Adrenal gland (tissue), 12 donors: ENCODE measurements around the gene DISP2. TPM values are rescaled to one million over a fixed set of nuclear protein-coding genes. Genes with fewer than 3 reads are reported as not detected.

Source experiments
- DNase-seq, 7 donors: peaks; one replicate each; pipeline ENCODE4 v3.0.0-alpha.2; 2019 to 2020
- H3K27ac ChIP-seq, 5 donors: fragments of 200-600 bp; sonication (generic) in 4 of 5; 1 replicate in 3 of 5; 2 replicates in 2 of 5; pipeline versions ENCODE4 v1.5.1 to v1.8.0; 2016 to 2020; ENCODE audit warnings: mild to moderate bottlenecking in 1 of 5
- H3K27me3 ChIP-seq: fragments of 200-600 bp; 2 replicates; pipeline ENCODE4 v1.8.0; 2021
- H3K36me3 ChIP-seq, 2 donors: fragments of 200-600 bp; replicated peaks in 1 of 2; 1 replicate in 1 of 2; 2 replicates in 1 of 2; pipeline versions ENCODE4 v1.5.1 to v1.8.0; 2018 to 2022
- H3K4me1 ChIP-seq, 2 donors: fragments of 200-600 bp; replicated peaks in 1 of 2; 1 replicate in 1 of 2; 2 replicates in 1 of 2; pipeline versions ENCODE4 v1.5.1 to v1.8.0; 2018 to 2021
- H3K4me3 ChIP-seq, 4 donors: fragments of 200-600 bp; sonication (generic) in 3 of 4; one replicate each; pipeline ENCODE4 v1.5.1; 2016 to 2018
- H3K9me3 ChIP-seq, 3 donors: fragments of 200-600 bp; sonication (generic) in 1 of 3; replicated peaks in 1 of 3; 1 replicate in 2 of 3; 2 replicates in 1 of 3; pipeline versions ENCODE4 v1.5.1 to v1.8.0; 2016 to 2021
- POLR2A ChIP-seq, 2 donors: fragments of 450-650 bp; IDR thresholded peaks; one replicate each; pipeline ENCODE4 v1.6.1; 2017; ENCODE audit warnings: antibody characterized with exemption in 2 of 2, mild to moderate bottlenecking in 2 of 2, moderate library complexity in 1 of 2
- WGBS, 4 donors: extraction: QIAGEN DNeasy Blood & Tissue Kit in 2 of 4; methylation state at CpG; one replicate each; pipeline versions ENCODE4 v1.1.5 to v1.1.7; 2013 to 2017; 5-methylcytosine and 5-hydroxymethylcytosine counted together
- intact Hi-C, 2 donors: fragments of 100-400 bp; cut with DNase I; formaldehyde crosslinking; loops; one replicate each; pipeline versions ENCODE4 v1.14.1 to v1.15.0; 2022 to 2023
- polyA plus RNA-seq, 3 donors: library from polyadenylated mRNA; stranded (reverse); fragments of 200-250 nt in 2 of 3; fragments of 350-450 nt in 1 of 3; fragmentation: Illumina TruSeq in 1 of 3; extraction: RNeasy Lipid Tissue Mini Kit (QIAGEN cat#74804) in 1 of 3; gene quantifications; one replicate each; pipeline ENCODE4 v1.2.3, GENCODE V29; 2013 to 2014
- total RNA-seq, 9 donors: library from RNA; depleted of rRNA in 4 of 9; stranded (reverse); fragments of >200 nt in 4 of 9; fragments of 120-200 nt in 1 of 9; fragmentation: NEBNext Ultra II Directional in 1 of 9; extraction: Animal tissue kit (Norgen Biotek cat#: 25700) in 1 of 9; gene quantifications; one replicate each; pipeline versions ENCODE4 v1.1.0 to v1.2.4, GENCODE V29; 2013 to 2023
- TF ChIP-seq, protein P1 (sequence below), 6 experiments: fragments of 450-650 bp in 4 of 6; fragments of 200-600 bp in 2 of 6; sonication (generic) in 1 of 6; IDR thresholded peaks; 1 replicate in 5 of 6; 2 replicates in 1 of 6; pipeline versions ENCODE4 v1.5.1 to v1.8.0; 2016 to 2021; ENCODE audit warnings: antibody characterized with exemption in 6 of 6, mild to moderate bottlenecking in 2 of 6, moderate library complexity in 1 of 6
- donor health status: healthy with polysubstance abuse.
- donor health status: Bipolar disorder and iron deficiency.
- donor health status: DM: yes; HTN: yes; CAD: no.
- donor health status: DM: no; HTN: no; CAD: no.
- donor health status: DM: no; HTN: no; CAD: no.
- donor health status: DM: yes; HTN: yes; CAD: no.

DISP2 gene
- total and polyA plus RNA-seq, 12 donors = 0.36 to 19.4 (median 1.2) TPM; not detected in 1

DNA sequence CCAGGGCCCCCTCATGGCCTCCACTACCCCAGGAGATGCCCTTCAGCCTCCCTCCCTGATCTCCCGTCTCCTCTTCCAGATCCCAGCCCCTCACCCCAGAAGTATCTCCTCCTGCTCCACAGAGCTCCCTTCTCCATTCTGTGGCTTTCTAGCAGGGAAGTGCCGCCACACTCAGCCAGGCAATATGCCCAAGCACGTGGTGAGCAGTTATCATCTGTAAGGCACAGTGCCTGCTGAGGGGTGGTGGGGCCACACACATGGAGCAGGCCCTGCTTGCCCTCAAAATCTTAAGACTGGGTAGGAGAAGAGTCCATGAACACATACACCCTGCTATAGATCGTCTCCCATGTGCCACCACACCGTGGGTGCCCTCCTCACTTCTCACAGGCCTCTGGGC is 9.5 kb upstream of the DISP2 start:
- no peaks in the 10 kb centered on the region for H3K4me1 ChIP-seq
- no peaks in the 10 kb centered on the region for H3K27me3 ChIP-seq
- intact Hi-C loops = no loop called here
- H3K4me3 ChIP-seq = no peak overlapping the region
- H3K36me3 ChIP-seq = no peaks in the 10 kb centered on the region
- H3K9me3 ChIP-seq = no peaks in the 10 kb centered on the region
- WGBS, 4 donors = 82 to 95% (median 88%) methylated on average over 3 to 5 of the region's 5 CpGs
- no peak overlapping the region for H3K27ac ChIP-seq
- no peak for TF ChIP-seq POLR2A (IDR thresholded peaks at IDR 0.05)
- TF ChIP-seq, protein P1, sequence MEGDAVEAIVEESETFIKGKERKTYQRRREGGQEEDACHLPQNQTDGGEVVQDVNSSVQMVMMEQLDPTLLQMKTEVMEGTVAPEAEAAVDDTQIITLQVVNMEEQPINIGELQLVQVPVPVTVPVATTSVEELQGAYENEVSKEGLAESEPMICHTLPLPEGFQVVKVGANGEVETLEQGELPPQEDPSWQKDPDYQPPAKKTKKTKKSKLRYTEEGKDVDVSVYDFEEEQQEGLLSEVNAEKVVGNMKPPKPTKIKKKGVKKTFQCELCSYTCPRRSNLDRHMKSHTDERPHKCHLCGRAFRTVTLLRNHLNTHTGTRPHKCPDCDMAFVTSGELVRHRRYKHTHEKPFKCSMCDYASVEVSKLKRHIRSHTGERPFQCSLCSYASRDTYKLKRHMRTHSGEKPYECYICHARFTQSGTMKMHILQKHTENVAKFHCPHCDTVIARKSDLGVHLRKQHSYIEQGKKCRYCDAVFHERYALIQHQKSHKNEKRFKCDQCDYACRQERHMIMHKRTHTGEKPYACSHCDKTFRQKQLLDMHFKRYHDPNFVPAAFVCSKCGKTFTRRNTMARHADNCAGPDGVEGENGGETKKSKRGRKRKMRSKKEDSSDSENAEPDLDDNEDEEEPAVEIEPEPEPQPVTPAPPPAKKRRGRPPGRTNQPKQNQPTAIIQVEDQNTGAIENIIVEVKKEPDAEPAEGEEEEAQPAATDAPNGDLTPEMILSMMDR (IDR thresholded peaks at IDR 0.05) = no peak
- no peak for DNase-seq

DNA sequence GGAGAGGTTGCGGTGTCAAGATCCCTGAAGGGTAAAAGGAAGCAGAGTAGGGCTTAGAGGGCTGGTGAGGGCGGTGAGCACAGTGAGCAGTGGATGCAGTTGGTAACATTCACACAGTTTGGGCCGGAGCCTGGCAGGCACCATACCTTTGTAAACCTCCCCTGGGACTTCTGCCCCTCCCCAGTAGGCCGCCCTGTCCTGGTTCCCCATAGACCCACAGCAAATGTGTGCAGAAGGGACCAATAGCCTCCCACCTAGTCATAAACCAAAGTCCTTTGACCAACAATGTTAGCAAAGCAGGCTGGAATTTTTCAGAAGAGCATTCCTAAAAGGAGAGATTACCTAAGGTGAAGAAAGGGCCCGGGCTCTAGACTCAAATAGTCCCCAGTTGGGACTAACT is 8.9 kb upstream of the DISP2 start:
- no peaks in the 10 kb centered on the region for H3K9me3 ChIP-seq
- intact Hi-C loops = no loop called here
- no peak overlapping the region for H3K4me3 ChIP-seq
- TF ChIP-seq, protein P1 (IDR thresholded peaks at IDR 0.05) = no peak
- TF ChIP-seq POLR2A (IDR thresholded peaks at IDR 0.05) = no peak
- no peak for DNase-seq
- H3K27ac ChIP-seq = no peak overlapping the region
- H3K4me1 ChIP-seq = peaks cover 0 to 4% of the 10 kb centered on the region in 2 donors
- no peaks in the 10 kb centered on the region for H3K36me3 ChIP-seq
- H3K27me3 ChIP-seq = no peaks in the 10 kb centered on the region
- 93 to 97% (median 96%) methylated on average over 5 of the region's 5 CpGs for WGBS, 4 donors

DNA sequence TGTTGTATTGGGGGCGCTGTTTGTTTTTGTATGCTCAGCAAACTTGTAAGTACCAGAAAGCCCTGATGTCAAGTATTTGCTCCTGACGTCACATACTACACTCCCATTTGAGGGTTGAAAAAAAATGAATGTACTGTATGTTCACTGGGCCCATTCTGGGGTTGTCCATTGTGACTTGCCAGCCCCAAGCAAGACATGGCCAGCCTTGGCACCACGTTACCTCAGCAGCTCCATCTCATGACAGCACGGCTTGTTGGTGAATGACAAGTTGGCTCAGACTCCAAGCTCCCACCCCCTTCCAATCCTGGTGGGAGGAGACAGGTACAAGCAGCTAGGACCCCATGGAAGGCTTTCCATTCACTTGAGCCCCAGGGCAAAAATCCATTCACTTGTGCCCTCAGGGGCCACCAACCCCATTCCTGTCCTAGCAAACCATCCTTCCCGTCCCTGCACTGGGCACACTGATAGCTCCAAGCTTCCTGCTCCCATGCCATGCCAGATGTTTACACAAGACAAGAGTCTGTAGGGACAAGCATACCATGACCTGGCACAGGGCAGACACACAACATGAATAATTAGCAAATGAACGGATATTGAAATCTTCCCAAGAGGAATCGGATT is 5.6 kb upstream of the DISP2 start:
- DNase-seq = no peak
- intact Hi-C loops = no loop called here
- Histone ChIP-seq H3K4me1 (peaks cover 0 to 6% of the 10 kb centered on the region in 2 donors), H3K27ac (no peak overlapping the region), H3K4me3 (no peak overlapping the region), H3K36me3 (no peaks in the 10 kb centered on the region), H3K9me3 (no peaks in the 10 kb centered on the region), H3K27me3 (no peaks in the 10 kb centered on the region)
- WGBS, 4 donors = 79 to 87% (median 83%) methylated on average over 7 of the region's 7 CpGs
- TF ChIP-seq, protein P1 (IDR thresholded peaks at IDR 0.05) = no peak
- TF ChIP-seq POLR2A (IDR thresholded peaks at IDR 0.05) = no peak

DNA sequence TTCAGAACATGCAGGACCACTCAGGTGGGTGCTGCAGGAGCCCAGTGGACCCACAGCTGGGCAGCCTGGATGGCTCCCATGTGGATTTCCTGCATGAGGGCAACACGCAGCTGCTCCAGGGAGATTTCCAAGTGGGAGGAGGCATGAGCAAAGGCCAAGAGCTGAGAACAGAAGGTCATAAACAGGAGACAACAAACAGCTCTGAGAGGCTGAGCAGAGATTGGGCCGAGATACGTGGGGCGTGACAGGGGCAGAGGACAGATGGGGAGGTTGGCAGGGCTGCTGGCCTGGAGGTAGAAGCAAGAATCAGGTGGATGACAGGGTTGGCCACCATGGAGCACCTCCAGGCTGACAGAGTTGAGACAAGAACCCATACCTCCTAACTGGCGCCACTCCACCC is 4.3 kb upstream of the DISP2 start:
- peak in 2 of 7 donors; percentile 40 to 41 for DNase-seq
- Histone ChIP-seq H3K27me3 (no peaks in the 10 kb centered on the region), H3K4me3 (no peak overlapping the region), H3K27ac (no peak overlapping the region), H3K9me3 (no peaks in the 10 kb centered on the region), H3K36me3 (no peaks in the 10 kb centered on the region), H3K4me1 (peaks cover 5 to 15% of the 10 kb centered on the region in 2 donors)
- WGBS, 4 donors = 48 to 78% (median 58%) methylated on average over 5 of the region's 5 CpGs
- TF ChIP-seq POLR2A (IDR thresholded peaks at IDR 0.05) = no peak
- TF ChIP-seq, protein P1 (IDR thresholded peaks at IDR 0.05) = no peak
- intact Hi-C loops = no loop called here
